ENCODE results near the gene IQSEC1.

The IQSEC1 gene

GRCh38 chr3:13045241-13045903 lies 27.9 kb downstream of the IQSEC1 start:
- no peak overlapping the region for H3K27ac ChIP-seq
- H3K9me3 ChIP-seq (ENCODE audit: control insufficient read depth, low read length): no peaks in the 10 kb centered on the region
- no peaks in the 10 kb centered on the region for H3K4me1 ChIP-seq
- no peak overlapping the region for H3K4me3 ChIP-seq (ENCODE audit: low read depth, low read length)
- no peaks in the 10 kb centered on the region for H3K79me2 ChIP-seq
- H2AFZ ChIP-seq: no peak overlapping the region
- no peaks in the 10 kb centered on the region for H3K36me3 ChIP-seq (ENCODE audit: control insufficient read depth, insufficient read depth, low read length)
- no peaks in the 10 kb centered on the region for H3K27me3 ChIP-seq (ENCODE audit: control insufficient read depth, insufficient read depth, low read length)
- no peak for TF ChIP-seq CTCF (IDR thresholded peaks at IDR 0.05)
- no peak overlapping the region for H3K4me2 ChIP-seq (ENCODE audit: low read length)
- H3K9ac ChIP-seq: no peak overlapping the region

DNA sequence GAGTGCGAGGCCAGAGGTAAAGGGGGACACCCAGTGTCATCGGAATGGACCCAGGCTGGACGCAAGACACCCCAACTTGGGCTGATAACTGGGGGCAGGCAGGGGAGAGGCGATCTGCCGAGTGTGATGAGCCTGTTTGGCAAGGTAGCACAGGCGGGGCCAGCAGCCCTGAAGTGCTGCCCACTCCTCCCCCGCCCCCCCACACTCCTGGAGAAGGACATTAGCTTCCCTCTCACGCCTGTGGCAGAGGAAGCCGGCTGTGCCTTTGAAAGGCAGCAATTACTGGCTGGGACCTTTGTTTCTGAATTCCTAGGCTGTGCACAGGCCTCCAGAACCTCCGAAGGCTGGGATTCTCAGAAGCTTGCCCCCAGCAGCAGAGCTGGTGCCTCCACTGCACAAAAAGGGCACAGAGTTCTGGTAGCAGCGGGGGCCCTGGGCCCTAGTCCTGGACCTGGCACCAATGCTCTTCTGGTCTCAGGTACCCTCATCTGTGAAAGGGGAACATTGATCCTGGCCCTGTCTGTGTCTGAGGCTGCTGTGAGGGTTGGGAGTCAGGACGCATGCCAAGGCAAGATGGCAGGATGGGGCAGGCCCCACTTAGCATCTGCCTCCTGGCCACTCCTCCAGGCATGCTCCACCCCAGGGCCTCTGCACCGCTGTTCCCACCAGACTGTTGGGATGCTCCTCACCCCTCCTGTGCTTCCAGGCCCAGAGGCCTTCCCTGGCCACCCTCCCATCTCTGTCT lies 28.6 kb downstream of the IQSEC1 start:
- Histone ChIP-seq H3K79me2 (no peaks in the 10 kb centered on the region), H3K9me3 (ENCODE audit: control insufficient read depth, low read length) (no peaks in the 10 kb centered on the region), H3K4me3 (ENCODE audit: low read depth, low read length) (no peak overlapping the region), H3K9ac (no peak overlapping the region), H3K4me1 (no peaks in the 10 kb centered on the region), H3K27me3 (ENCODE audit: control insufficient read depth, insufficient read depth, low read length) (no peaks in the 10 kb centered on the region), H3K36me3 (ENCODE audit: control insufficient read depth, insufficient read depth, low read length) (no peaks in the 10 kb centered on the region), H3K4me2 (ENCODE audit: low read length) (no peak overlapping the region), H2AFZ (no peak overlapping the region), H3K27ac (no peak overlapping the region)
- no peak for TF ChIP-seq CTCF (IDR thresholded peaks at IDR 0.05)

GRCh38 chr3:13043656-13044055 lies 29.6 kb downstream of the IQSEC1 start:
- no peaks in the 10 kb centered on the region for H3K9me3 ChIP-seq (ENCODE audit: control insufficient read depth, low read length)
- no peaks in the 10 kb centered on the region for H3K36me3 ChIP-seq (ENCODE audit: control insufficient read depth, insufficient read depth, low read length)
- no peaks in the 10 kb centered on the region for H3K4me1 ChIP-seq
- no peak overlapping the region for H3K4me3 ChIP-seq (ENCODE audit: low read depth, low read length)
- H3K9ac ChIP-seq: no peak overlapping the region
- H3K27me3 ChIP-seq (ENCODE audit: control insufficient read depth, insufficient read depth, low read length): no peaks in the 10 kb centered on the region
- no peak overlapping the region for H3K4me2 ChIP-seq (ENCODE audit: low read length)
- no peak overlapping the region for H2AFZ ChIP-seq
- H3K79me2 ChIP-seq: no peaks in the 10 kb centered on the region
- TF ChIP-seq CTCF (IDR thresholded peaks at IDR 0.05): no peak
- H3K27ac ChIP-seq: no peak overlapping the region

- H3K27ac ChIP-seq: no peak overlapping the region
- no peaks in the 10 kb centered on the region for H3K27me3 ChIP-seq (ENCODE audit: control insufficient read depth, insufficient read depth, low read length)
- H3K9ac ChIP-seq: no peak overlapping the region
- no peak overlapping the region for H3K4me2 ChIP-seq (ENCODE audit: low read length)
- no peaks in the 10 kb centered on the region for H3K79me2 ChIP-seq
- H2AFZ ChIP-seq: no peak overlapping the region
- H3K4me3 ChIP-seq (ENCODE audit: low read depth, low read length): no peak overlapping the region
- H3K9me3 ChIP-seq (ENCODE audit: control insufficient read depth, low read length): no peaks in the 10 kb centered on the region
- H3K4me1 ChIP-seq: no peaks in the 10 kb centered on the region
- H3K36me3 ChIP-seq (ENCODE audit: control insufficient read depth, insufficient read depth, low read length): no peaks in the 10 kb centered on the region
- TF ChIP-seq CTCF (IDR thresholded peaks at IDR 0.05): no peak
Observed at GRCh38 chr3:13042715-13043271, 30.4 kb downstream of the IQSEC1 start.

All from parathyroid adenoma (tissue), 2 donors.